Dendritic cell treated with granulocyte-macrophage colony-stimulating factor and Interleukin-4, amounts not matched to agents 40 ng/mL and 50 ng/mL, for 4 days (primary cell): ENCODE data around the gene VDAC2.

Experiments
- H3K27ac Mint-ChIP-seq: one replicate; pipeline ENCODE4 v1.8.0; 2022; ENCODE audit warnings: mild to moderate bottlenecking, mixed read lengths
- H3K27me3 Mint-ChIP-seq: one replicate; pipeline ENCODE4 v1.8.0; 2022; ENCODE audit warnings: mild to moderate bottlenecking, mixed read lengths
- H3K36me3 Mint-ChIP-seq: one replicate; pipeline ENCODE4 v1.8.0; 2022; ENCODE audit warnings: low read depth, mixed read lengths
- H3K4me1 Mint-ChIP-seq: one replicate; pipeline ENCODE4 v1.8.0; 2022; ENCODE audit warnings: low read depth, mixed read lengths
- H3K4me3 Mint-ChIP-seq: one replicate; pipeline ENCODE4 v1.8.0; 2022; ENCODE audit warnings: mild to moderate bottlenecking, moderate library complexity, mixed read lengths
- H3K9me3 Mint-ChIP-seq: one replicate; pipeline ENCODE4 v1.8.0; 2022; ENCODE audit warnings: mixed read lengths
- intact Hi-C: fragments of 100-400 bp; cut with micrococcal nuclease; formaldehyde crosslinking; loops from one replicate; pipeline ENCODE4 v1.15.0; 2022

The VDAC2 gene

GRCh38 chr10:75263806-75264205 lies 53.2 kb downstream of the VDAC2 start:
- Mint-ChIP-seq H3K4me3 (no peak overlapping the region), H3K27me3 (peaks cover 2% of the 10 kb centered on the region), H3K9me3 (no peaks in the 10 kb centered on the region), H3K27ac (no peak overlapping the region), H3K36me3 (no peaks in the 10 kb centered on the region), H3K4me1 (no peaks in the 10 kb centered on the region)
- intact Hi-C loops: no loop called here

- H3K27ac Mint-ChIP-seq: no peak overlapping the region
- H3K4me3 Mint-ChIP-seq: no peak overlapping the region
- H3K9me3 Mint-ChIP-seq: peaks cover 8% of the 10 kb centered on the region
- H3K36me3 Mint-ChIP-seq: no peaks in the 10 kb centered on the region
- peaks cover 8% of the 10 kb centered on the region for H3K4me1 Mint-ChIP-seq
- peaks cover 2% of the 10 kb centered on the region for H3K27me3 Mint-ChIP-seq
- intact Hi-C loops: no loop called here
These were observed 55.3 kb downstream of the VDAC2 start for GRCh38 chr10:75265856-75266255.

GRCh38 chr10:75266945-75267344 lies 56.3 kb downstream of the VDAC2 start:
- Mint-ChIP-seq H3K27me3 (peaks cover 2% of the 10 kb centered on the region), H3K4me1 (peaks cover 8% of the 10 kb centered on the region), H3K9me3 (peaks cover 8% of the 10 kb centered on the region), H3K27ac (no peak overlapping the region), H3K36me3 (no peaks in the 10 kb centered on the region), H3K4me3 (no peak overlapping the region)
- intact Hi-C loops: no loop called here

- Mint-ChIP-seq H3K9me3 (peaks cover 8% of the 10 kb centered on the region), H3K27me3 (peaks cover 2% of the 10 kb centered on the region), H3K4me1 (peaks cover 8% of the 10 kb centered on the region), H3K27ac (no peak overlapping the region), H3K36me3 (no peaks in the 10 kb centered on the region), H3K4me3 (no peak overlapping the region)
- intact Hi-C loops: no loop called here
These were observed 59.0 kb downstream of the VDAC2 start for GRCh38 chr10:75269605-75270004.

- intact Hi-C loops: no loop called here
- Mint-ChIP-seq H3K4me1 (peaks cover 18% of the 10 kb centered on the region), H3K4me3 (no peak overlapping the region), H3K27ac (no peak overlapping the region), H3K9me3 (peaks cover 8% of the 10 kb centered on the region), H3K36me3 (no peaks in the 10 kb centered on the region), H3K27me3 (peaks cover 14% of the 10 kb centered on the region)
These were observed 61.5 kb downstream of the VDAC2 start for GRCh38 chr10:75272094-75272493.

- peaks cover 18% of the 10 kb centered on the region for H3K4me1 Mint-ChIP-seq
- H3K27ac Mint-ChIP-seq: no peak overlapping the region
- no peaks in the 10 kb centered on the region for H3K36me3 Mint-ChIP-seq
- peaks cover 14% of the 10 kb centered on the region for H3K27me3 Mint-ChIP-seq
- intact Hi-C loops: no loop called here
- peaks cover 8% of the 10 kb centered on the region for H3K9me3 Mint-ChIP-seq
- no peak overlapping the region for H3K4me3 Mint-ChIP-seq
These were observed 62.3 kb downstream of the VDAC2 start for GRCh38 chr10:75272896-75273295.

GRCh38 chr10:75276069-75276872 lies 65.7 kb downstream of the VDAC2 start:
- Mint-ChIP-seq H3K27ac (no peak overlapping the region), H3K4me3 (peak overlapping the region; percentile 37), H3K36me3 (no peaks in the 10 kb centered on the region), H3K9me3 (no peaks in the 10 kb centered on the region), H3K27me3 (peaks cover 23% of the 10 kb centered on the region), H3K4me1 (peaks cover 10% of the 10 kb centered on the region)
- intact Hi-C loops: no loop called here

GRCh38 chr10:75280236-75280635 lies 69.6 kb downstream of the VDAC2 start:
- Mint-ChIP-seq H3K27me3 (peaks cover 47% of the 10 kb centered on the region), H3K4me1 (peaks cover 10% of the 10 kb centered on the region), H3K27ac (no peak overlapping the region), H3K4me3 (no peak overlapping the region), H3K9me3 (no peaks in the 10 kb centered on the region), H3K36me3 (no peaks in the 10 kb centered on the region)
- intact Hi-C loops: no loop called here
